A549 treated with Mapracorat at 1 μM for 4 hours (cell line): ENCODE measurements around the gene SP9. TPM values are rescaled to one million over a fixed set of nuclear protein-coding genes. Genes with fewer than 3 reads are reported as not detected.

Experiments used
- total RNA-seq: library from RNA; stranded (reverse); fragments of 200-300 nt; extraction: Qiagen RNA extraction; gene quantifications from 5 replicates; pipeline ENCODE4 v1.2.3, GENCODE V29; 2022

SP9 gene
- total RNA-seq, result 1.4 to 2.6 TPM (median 2.1 TPM) in 5 replicates

GRCh38 chr2:174334781-174335251 is at the start of gene SP9:
Gene SP9, plus strand, starts transcription at chr2:174334954. Its CDS starts 139 bp downstream, at chr2:174335093.

Other genes starting within 250 kb of the SP9 start
- 123 to 130 TPM (median 128 TPM) in 5 replicates for gene OLA1, start 86.4 kb upstream of the SP9 start, total RNA-seq
- 13.2 to 18.5 TPM (median 14.6 TPM) in 5 replicates for gene SCRN3, start 60.8 kb downstream of the SP9 start, total RNA-seq
- gene GPR155, start 152.1 kb downstream of the SP9 start, total RNA-seq, result 0.10 to 0.36 TPM (median 0.32 TPM) in 5 replicates